Right ventricle myocardium superior (tissue), 1 donor: ENCODE measurements around the gene TMCO4. TPM values are rescaled to one million over a fixed set of nuclear protein-coding genes. Genes with fewer than 3 reads are reported as not detected.
"Not testable (repeated sequence)": the region's sequence is repeated elsewhere in the genome, so short reads cannot be mapped to it uniquely, and the experiment has no call there.

ENCODE experiments used
- ATAC-seq: fragments of 200-7000 bp; cut with Tn5 transposase; one replicate; pipeline ENCODE4 v1.9.1; 2020; ENCODE audit warnings: mild to moderate bottlenecking; ENCODE audit not compliant: poor library complexity
- DNase-seq: peaks from one replicate; pipeline ENCODE4 v3.0.0-alpha.2; 2020
- intact Hi-C: fragments of 100-400 bp; cut with DNase I; formaldehyde crosslinking; loops from one replicate; pipeline ENCODE4 v1.11.2; 2022
- long read RNA-seq: library from polyadenylated mRNA; unstranded; transcript quantifications from one replicate; pipeline ENCODE4 v2.0.0, GENCODE V29; 2021
- total RNA-seq: library from RNA; stranded (reverse); fragmentation: NEBNext Ultra II Directional; extraction: Animal tissue kit (Norgen Biotek cat#: 25700); gene quantifications from one replicate; pipeline ENCODE4 v1.2.1, GENCODE V29; 2021
- donor health status: DM: no; HTN: yes; CAD: no; lungs with severe emphysema.

TMCO4 gene
- 8.1 TPM for total RNA-seq
- long read RNA-seq, partial matches to known transcripts: 6 of 49 reads
- long read RNA-seq, other reads (novel, unspliced or antisense): 42 of 49 reads

DNA sequence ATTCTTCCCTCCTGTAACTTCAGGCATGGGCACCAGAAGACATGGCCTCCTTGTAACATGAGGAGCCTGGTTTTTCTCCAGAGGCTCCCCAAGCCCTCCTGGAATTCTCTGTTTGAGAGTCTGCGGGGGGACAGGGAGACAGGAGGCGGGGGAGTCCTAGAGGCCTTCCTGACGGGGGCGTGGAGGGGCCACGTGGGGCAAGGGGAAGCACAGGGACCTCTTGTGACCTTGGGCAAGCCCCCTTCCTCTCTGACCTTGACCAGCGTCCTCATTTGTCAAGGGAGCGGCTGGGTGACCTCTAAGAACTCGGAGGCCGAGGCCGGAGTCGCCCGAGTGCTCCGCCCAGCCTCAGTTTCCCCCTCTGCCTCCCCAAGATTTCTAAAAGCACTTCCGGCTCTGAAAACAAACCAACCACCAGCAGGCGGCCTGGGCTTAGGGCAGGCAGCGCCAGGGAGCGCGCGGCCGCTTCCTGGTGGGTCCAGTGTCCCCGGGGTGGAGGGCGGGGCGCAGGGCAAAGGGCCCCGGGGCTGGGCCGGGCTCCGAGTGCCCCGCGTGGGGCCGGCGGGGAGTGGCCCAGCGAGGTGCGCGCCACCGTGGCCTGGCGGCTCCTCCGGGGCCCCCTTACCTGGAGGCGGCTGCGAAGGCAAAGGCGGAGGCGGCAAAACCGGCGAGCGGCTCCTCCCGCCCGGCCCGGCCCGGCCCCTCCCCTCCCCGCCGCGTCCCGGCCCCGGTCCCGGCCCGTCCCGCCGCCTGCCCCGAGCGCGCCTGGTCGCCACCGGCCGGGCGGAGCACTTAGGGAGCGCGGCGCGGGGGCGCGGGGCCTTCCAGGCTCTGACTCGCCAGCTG is at the start of gene TMCO4:
Gene TMCO4 (minus strand): TSS at position 687 of the 846 bp plus-strand sequence. CDS start 19,158 bp downstream, outside the sequence.
- DNase-seq: peak; percentile 82
- intact Hi-C loops: no loop called here
- ATAC-seq: peak; percentile 90

DNA sequence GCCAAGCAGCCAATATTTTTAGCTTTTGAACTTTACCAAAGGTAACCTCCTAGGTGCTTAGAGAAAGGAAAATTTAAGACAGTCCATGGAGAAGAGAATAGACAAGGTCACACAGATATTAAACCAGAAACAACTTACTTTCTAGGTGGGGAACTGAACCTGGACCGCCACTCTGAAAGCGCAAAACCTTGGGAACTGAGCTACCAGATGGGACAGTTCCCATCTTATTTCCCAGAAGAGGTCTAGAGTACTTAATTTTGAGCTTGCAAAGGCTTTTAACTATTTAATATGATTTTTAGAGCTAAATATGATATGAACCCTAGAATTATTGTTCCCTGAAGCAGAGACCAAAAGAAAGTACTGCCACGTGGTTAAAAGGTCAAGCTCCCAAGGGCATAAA is 49.6 kb upstream of the TMCO4 start:
- DNase-seq, intact Hi-C loops, ATAC-seq: not testable (repeated sequence)

DNA sequence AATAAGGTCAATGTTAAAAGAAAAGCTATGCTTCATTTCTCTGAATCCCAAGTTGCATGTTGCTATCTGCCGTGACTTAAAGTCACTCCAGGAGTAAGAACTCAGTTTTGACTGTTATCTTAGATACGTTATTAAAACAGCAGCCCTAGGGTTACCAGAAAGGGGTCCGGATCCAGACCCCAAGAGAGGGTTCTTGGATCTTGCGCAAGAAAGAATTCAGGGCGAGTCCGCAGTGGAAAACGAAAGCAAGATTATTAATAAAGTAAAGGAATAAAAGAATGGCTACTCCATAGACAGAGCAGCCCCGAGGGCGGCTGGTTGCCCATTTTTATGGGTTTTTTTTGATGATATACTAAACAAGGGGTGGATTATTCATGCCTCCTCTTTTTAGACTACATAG is 47.6 kb upstream of the TMCO4 start:
- intact Hi-C loops, DNase-seq, ATAC-seq: not testable (repeated sequence)

DNA sequence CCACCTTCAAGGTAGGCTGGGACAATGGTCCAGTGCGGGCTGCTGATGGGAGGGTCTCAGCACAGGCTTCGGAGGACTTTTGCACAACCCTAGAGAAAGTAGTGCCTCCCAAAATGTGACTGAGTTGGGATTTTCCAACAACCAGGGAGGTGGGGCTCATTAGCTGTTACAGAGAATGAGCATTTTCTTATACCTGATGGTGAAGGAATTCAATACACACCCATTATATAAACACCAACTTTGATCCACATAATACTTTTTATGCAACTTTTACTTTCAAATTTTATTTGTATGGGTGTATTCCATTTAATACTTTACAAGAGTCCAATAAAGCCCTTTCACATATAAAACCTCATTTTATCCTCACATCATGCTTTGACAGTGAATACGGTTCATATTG is 46.6 kb upstream of the TMCO4 start:
- intact Hi-C loops: no loop called here
- DNase-seq (no peak), ATAC-seq (no peak)

DNA sequence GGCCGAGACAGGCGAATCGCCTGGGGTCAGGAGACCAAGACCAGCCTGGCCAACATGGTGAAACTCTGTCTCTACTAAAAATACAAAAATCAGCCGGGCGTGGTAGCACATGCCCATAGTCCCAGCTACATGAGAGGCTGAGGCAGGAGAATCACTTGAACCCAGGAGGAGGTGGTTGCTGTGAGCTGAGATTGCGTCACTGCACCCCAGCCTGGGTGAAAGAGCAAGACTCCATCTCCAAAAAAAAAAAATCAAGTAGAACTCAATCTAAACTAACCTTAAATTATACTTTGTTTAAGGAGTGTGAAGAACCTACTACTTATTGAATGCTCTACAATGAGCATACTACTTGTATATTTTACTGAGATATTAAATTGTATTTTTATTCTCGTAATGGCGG is 45.8 kb upstream of the TMCO4 start:
- intact Hi-C loops: no loop called here
- ATAC-seq (no peak), DNase-seq (no peak)

DNA sequence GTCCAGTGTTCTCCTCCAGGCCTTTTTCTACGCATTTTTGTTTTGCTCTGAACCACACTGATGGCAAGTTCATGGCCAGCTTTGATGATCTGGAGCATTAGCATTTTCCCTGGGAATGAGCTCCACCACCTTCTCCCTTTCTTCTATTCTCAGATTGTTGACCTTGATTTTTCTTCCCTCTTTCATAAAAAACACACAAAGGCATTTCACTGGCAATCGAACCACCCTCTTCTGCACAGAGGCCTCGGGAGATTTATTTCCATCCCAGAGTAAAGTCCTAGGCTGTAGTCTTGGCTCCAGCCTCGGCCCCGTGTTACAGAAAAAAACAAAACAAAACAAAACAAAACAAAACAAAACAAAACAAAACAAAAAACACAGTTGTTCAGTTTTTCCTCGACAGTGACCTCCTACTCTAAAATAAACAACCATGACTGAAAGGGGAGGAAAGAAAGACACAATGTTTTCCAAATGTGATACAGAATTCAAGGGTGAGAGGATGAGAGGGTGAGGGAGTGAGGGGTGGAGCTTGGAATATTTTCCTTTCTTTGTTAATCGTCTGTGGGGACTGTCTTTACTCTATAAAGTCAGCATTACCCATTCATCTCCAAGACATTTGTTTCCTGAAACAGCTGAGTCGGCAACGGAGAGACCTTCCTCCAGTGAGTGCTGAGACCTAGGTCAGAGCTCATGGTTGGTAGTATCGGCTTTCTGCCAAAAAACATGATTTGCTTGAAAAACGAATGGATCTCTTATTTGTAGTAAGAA is 45.2 kb upstream of the TMCO4 start:
- no peak for ATAC-seq
- DNase-seq: no peak

DNA sequence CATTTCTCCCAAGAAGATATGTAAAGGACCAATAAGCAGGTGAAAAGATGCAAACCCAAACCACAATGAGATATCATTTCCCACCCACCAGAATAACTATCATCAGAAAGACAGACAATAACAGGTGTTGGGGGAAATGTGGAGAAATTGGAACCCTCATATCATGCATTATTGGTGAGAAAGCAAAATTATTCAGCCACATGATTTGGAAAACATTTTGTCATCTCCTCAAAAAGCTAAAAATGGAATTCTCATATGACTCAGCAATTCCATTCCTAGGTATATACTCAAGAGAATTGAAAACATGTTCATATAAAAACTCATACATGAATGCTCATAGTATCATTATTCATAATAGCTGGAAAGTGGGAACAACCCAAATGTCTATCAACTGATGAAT is 40.5 kb upstream of the TMCO4 start:
- no peak for DNase-seq
- intact Hi-C loops: no loop called here
- no peak for ATAC-seq

More for the DNA sequence above, 45.2 kb upstream of the TMCO4 start:
- intact Hi-C loops: no loop called here

DNA sequence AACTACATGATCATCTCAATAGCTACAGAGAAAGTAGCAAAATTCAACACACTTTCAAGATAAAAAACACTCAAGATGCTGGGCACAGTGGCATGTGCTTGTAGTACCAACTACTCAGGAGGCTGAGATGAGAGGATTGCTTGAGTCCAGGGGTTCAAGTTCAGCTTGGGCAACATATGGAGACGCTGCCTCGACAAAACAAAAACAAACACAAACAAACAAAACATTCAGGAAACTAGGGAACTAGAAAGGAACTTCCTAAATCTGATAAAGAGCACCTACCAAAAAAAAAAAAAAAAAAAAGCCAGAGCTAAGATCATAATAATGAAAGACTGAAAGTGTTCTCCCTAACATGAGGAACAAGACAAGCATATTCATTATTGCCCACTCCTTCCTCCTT is 38.1 kb upstream of the TMCO4 start:
- ATAC-seq: no peak

DNA sequence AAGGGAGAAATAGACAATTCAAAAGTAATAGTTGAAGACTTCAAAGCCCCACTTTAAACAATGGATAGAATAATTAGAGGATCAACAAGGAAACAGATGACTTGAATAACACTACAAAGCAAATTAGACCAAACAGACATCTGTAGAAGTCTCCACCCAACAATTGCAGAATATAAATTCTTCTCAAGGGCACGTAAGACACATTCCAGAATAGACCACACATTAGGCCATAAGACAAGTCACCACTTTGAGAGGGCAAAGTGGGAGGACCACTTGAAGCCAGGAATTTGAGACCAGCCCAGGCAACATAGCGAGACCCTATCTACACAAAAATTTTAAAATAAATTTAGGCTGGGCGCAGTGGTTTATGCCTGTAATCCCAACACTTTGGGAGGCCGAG is 35.9 kb upstream of the TMCO4 start:
- intact Hi-C loops: no loop called here
- no peak for DNase-seq
- no peak for ATAC-seq

More for the DNA sequence above, 38.1 kb upstream of the TMCO4 start:
- intact Hi-C loops: no loop called here
- no peak for DNase-seq

DNA sequence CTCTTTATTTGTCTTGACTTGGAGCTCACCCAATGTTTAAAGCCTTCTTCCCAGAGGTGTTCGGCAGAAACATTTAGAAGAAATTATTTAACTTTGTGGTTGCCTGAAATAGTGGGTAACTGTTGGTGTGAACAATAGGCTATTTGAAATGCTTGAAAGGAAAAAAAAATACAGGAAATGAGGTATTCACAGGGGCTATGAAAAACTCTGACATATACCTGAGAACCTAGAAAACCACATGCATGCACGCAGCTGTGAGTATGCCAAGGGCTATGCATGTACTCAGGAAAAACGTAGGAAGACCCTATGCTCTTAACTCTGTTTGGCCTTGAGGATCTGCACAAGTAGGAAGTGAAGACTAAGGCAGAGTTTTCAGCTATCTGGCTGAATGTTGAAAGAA is 31.7 kb upstream of the TMCO4 start:
- intact Hi-C loops: no loop called here
- no peak for ATAC-seq
- no peak for DNase-seq

DNA sequence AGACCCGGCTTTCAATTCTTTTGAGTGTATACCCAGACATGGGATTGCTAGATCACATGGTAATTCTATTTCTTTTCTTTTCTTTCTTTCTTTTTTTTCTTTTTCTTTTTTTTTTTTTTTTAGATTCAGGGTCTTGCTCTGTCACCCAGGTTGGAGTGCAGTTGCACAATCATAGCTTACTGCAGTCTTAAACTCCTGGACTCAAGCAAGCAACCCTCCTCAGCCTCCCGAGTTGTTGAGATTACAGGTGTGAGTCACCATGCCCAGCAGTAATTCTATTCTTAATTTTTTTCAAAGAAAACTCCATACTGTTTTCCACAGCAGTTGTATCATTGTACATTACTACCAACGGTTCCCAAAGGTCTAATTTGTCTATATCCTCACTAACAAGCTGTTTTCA is 28.8 kb upstream of the TMCO4 start:
- DNase-seq: no peak
- intact Hi-C loops: no loop called here
- ATAC-seq: no peak

DNA sequence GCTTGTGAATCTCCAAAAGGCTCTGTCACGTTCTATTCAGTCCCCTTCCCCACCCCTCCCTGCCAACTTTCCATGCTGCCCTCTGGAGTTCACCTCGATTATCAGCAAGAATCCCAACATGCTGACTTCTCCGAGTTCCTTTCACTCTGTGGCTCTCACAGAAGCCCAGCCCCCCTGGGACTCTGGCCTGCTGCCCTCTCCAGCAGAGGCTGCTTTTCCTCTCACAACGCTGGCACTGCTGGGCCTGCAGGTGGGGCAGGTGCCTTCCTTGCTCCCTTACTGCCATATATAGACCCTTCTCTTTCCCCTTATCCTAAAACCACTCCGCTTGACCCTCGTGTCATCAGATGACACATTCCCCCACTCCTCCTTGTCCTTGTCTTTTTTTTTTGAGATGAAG is 25.6 kb upstream of the TMCO4 start:
- intact Hi-C loops: no loop called here
- no peak for DNase-seq
- no peak for ATAC-seq

DNA sequence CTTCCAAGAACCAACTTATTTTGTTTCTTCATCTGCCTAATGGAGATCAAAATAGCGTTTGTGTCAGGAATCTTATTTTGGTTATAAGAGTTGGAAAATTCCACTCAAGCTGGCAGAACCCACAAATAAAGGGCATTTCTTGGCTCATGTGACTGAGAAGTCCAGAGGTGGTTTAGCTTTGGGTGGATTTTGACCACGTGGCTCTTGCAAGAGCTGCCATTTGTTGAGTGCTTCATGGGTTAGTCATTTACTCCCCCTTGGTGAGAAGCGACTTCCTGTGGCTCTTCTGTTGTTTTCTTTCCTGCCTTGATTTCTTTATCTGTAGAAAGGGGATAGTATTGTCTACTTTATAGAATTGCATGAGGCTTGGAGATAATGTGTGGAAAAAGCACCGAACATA is 24.8 kb upstream of the TMCO4 start:
- intact Hi-C loops: no loop called here
- no peak for ATAC-seq

DNA sequence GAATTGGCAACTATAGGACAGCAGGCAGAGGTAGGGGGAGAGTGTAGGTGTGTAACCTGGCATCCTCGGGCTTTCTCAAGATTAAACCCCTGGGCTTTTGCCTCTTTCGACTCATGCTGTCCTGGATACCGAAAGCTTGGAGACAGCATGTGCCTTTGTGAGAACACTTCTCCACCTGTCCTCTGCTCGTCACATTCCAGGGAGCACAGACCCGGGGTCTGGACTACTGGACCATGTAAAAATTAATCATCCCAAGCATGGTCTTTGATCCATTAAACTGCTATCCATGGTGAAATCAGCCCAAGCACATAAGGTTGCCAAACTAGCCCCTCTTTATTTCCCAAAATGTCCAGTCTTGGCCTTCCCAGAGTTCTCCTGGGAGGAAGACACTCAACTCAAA is 24.3 kb upstream of the TMCO4 start:
- intact Hi-C loops: no loop called here
- no peak for DNase-seq
- ATAC-seq: no peak

More for the DNA sequence above, 24.8 kb upstream of the TMCO4 start:
- DNase-seq: no peak

DNA sequence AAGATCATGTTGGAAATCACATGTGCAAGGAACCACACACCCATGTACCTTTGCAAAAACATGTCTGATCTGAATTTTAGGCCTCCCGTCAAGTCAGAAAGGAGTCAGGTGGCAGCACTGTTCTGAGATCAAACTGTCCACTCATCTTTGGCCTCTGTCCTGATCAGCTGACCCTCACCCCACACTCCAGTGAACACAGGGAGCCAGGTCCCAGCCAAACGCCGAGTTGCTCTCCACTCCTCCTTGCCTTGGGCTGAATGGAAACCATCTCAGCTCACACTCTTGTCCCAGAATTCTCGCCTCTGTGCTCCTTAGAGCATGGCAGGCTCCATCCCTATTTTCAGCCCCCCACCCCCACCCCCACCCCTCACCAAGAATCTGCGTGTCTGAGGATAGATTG is 20.0 kb upstream of the TMCO4 start:
- no peak for ATAC-seq
- intact Hi-C loops: no loop called here
- DNase-seq: no peak

DNA sequence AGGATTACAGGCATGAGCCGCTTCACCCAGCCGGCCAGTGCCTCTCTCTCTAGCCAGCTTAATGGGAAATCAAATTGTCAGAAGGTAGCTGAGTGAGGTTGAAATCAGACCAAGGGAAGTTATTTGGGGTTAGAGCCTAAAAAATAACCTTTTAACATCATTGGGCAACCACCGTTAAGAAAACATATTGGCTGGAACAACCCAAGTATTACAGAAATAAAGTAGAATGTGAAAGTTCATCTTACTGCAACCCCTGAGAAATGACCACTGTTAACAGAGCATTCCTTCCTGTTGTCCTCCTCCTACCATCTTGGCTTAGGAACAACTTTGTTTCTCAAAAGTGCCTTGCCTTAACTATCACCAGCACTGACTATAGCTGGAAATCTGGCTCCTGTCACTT is 18.6 kb upstream of the TMCO4 start:
- DNase-seq (no peak), ATAC-seq (no peak)
- intact Hi-C loops: no loop called here

DNA sequence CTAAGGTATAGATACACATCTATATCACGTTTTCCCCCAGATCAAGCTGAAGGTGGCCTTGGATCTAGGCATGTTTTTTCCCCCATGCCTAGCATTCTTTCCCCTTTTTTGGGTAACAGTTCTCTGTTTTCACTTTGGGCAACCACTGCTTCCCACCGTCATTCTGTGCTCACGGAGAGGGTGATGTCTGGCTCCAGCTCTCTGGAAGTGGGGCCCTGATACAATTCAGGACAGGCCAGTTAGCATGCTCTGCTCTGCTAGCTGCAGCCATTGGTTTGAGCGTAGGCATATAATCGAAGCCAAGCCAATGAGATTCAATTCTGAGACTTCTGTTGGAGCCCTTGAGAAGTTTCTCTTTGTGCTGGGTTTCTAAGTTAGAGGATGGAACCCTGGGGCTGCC is 17.4 kb upstream of the TMCO4 start:
- intact Hi-C loops: no loop called here
- DNase-seq: no peak
- no peak for ATAC-seq

DNA sequence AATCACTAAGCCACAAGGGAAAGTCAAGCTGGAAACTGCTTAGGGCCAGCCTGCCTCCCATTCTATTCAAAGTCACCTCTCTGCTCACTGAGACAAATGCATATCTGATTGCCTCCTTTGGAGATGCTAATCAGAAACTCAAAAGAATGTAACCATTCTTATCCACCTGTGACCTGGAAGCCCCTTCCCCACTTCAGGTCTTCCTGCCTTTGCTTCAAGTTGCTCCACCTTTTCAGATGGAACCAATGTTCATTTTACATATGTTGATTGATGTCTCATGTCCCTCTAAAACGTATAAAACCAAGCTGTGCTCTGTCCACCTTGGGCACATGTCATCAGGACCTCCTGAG is 17.0 kb upstream of the TMCO4 start:
- ATAC-seq, intact Hi-C loops, DNase-seq: not testable (repeated sequence)

DNA sequence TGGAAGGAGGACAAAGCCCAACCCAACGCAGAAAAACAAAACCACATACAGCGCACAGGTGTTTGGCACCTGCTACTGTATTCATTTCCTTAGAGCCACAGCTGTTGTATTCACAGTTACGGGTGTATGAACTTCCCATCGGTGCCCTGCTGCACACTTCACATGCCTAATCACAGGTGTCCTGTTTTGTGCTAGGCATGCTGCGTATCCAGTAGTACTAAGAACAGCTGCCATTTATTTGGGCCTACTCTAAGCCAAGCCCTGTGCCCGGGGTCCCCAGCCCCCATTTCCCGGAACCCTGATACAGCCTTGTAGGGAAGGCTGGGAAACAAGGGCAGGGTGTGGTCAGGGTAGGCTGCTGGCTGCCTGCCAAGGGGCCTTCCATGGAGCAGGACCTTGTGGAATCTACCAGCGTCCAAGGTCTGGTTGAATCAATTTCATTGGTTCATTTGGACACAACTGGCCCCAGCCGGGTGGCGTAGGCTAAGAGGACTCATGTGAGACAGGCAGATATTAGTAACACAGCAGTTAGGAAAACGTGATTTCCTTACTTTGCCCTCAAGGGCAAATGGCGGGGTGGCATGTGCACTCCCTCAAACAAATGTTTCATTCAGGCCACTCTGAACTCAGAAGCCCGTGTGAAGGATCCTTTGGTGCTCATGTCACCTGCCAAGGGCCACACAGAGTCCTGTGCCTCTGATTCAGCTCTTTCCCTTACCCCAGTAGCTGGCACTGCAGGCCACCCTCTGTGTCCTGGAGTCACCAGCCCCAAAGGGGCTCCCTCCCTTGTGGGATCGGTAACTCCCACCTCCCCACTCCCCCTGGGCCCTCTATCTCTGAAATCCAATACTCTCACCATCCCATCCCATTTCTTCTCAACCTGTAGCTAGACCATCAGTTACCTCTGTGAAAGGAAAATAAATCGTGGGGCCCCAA is 16.4 kb upstream of the TMCO4 start:
- no peak for ATAC-seq
- no peak for DNase-seq
- intact Hi-C loops: no loop called here
